ENCODE measurements around the gene RNF130. TPM values are rescaled to one million over a fixed set of nuclear protein-coding genes. Genes with fewer than 3 reads are reported as not detected.

The RNF130 gene
- total and polyA plus RNA-seq, 2 of the 13 experiments (the other 11 are each of a cell fraction or from before 2014, with no cell fraction given) = 28.2 to 28.3 TPM

GRCh38 chr5:179914032-179914755, 157.4 kb downstream of the RNF130 start (continued):
- no peak for TF ChIP-seq ZNF468 (CRISPR knock-in tag; IDR thresholded peaks at IDR 0.05)
- TF ChIP-seq MAX (IDR thresholded peaks at IDR 0.05) = 0 out of 2 replicates have a peak, but pooled peaks have one; percentile 47
- no peak for TF ChIP-seq PRPF4 (IDR thresholded peaks at IDR 0.05; ENCODE audit: low read depth, low read length, poor library complexity, severe bottlenecking)
- no peak for TF ChIP-seq ZNF225 (CRISPR knock-in tag; IDR thresholded peaks at IDR 0.05)
- TF ChIP-seq GFI1 (CRISPR knock-in tag; IDR thresholded peaks at IDR 0.05; ENCODE audit: borderline replicate concordance) = no peak
- no peak for TF ChIP-seq SMAD3 (CRISPR knock-in tag; IDR thresholded peaks at IDR 0.05)
- TF ChIP-seq U2AF2 (IDR thresholded peaks at IDR 0.05; ENCODE audit: low read depth, low read length) = no peak
- TF ChIP-seq KDM6A (CRISPR knock-in tag; IDR thresholded peaks at IDR 0.05; ENCODE audit: low read depth) = no peak
- no peak for TF ChIP-seq ZNF282 (IDR thresholded peaks at IDR 0.05; ENCODE audit: partially characterized antibody)
- TF ChIP-seq ZNF672 (CRISPR knock-in tag; IDR thresholded peaks at IDR 0.05) = no peak
- TF ChIP-seq SMAD1 (CRISPR knock-in tag; IDR thresholded peaks at IDR 0.05; ENCODE audit: borderline replicate concordance, low read depth) = no peak
- no peak for TF ChIP-seq HBP1 (CRISPR knock-in tag; IDR thresholded peaks at IDR 0.05; ENCODE audit: low read depth)
- 0 out of 2 replicates have a peak, but pooled peaks have one; percentile 39 for TF ChIP-seq THAP11 (CRISPR knock-in tag; IDR thresholded peaks at IDR 0.05)
- no peak for TF ChIP-seq HOXA3 (CRISPR knock-in tag; IDR thresholded peaks at IDR 0.05)
- no peak for TF ChIP-seq MED1 (CRISPR knock-in tag; IDR thresholded peaks at IDR 0.05)
- no peak for TF ChIP-seq THRA (CRISPR knock-in tag; IDR thresholded peaks at IDR 0.05; ENCODE audit: borderline replicate concordance)
- no peak for TF ChIP-seq RORA (CRISPR knock-in tag; IDR thresholded peaks at IDR 0.05)
- TF ChIP-seq SP1 (IDR thresholded peaks at IDR 0.05) = no peak
- TF ChIP-seq SP1 (CRISPR knock-in tag; IDR thresholded peaks at IDR 0.05) = no peak
- no peak for TF ChIP-seq PAWR (CRISPR knock-in tag; IDR thresholded peaks at IDR 0.05; ENCODE audit: borderline replicate concordance)
- peak; percentile 36; the same call in 1 of the 2 replicates for TF ChIP-seq CBX5 (CRISPR knock-in tag; IDR thresholded peaks at IDR 0.05; ENCODE audit: borderline replicate concordance)
- no peak for TF ChIP-seq SALL2 (CRISPR knock-in tag; IDR thresholded peaks at IDR 0.05)
- TF ChIP-seq SATB2 (CRISPR knock-in tag; IDR thresholded peaks at IDR 0.05) = no peak
- no peak for TF ChIP-seq FOSL1 (CRISPR knock-in tag; IDR thresholded peaks at IDR 0.05; ENCODE audit: borderline replicate concordance)
- peak; percentile 67 for TF ChIP-seq KAT8 (CRISPR knock-in tag; IDR thresholded peaks at IDR 0.05)
- TF ChIP-seq MAFG (CRISPR knock-in tag; IDR thresholded peaks at IDR 0.05) = no peak
- TF ChIP-seq POLR2AphosphoS2 (IDR thresholded peaks at IDR 0.05; ENCODE audit: low read depth, low read length) = no peak
- no peak for TF ChIP-seq MED8 (CRISPR knock-in tag; IDR thresholded peaks at IDR 0.05; ENCODE audit: insufficient replicate concordance)
- TF ChIP-seq NFE2L2 (IDR thresholded peaks at IDR 0.05; ENCODE audit: low read length) = no peak
